Measurements from ENCODE around the gene P2RY8. TPM values are rescaled to one million over a fixed set of nuclear protein-coding genes. Genes with fewer than 3 reads are reported as not detected.
A peak's percentile ranks its signal among the peaks of the same experiment; 100 is the strongest.
"Not testable (repeated sequence)": the region's sequence is repeated elsewhere in the genome, so short reads cannot be mapped to it uniquely, and the experiment has no call there.

P2RY8 gene
- polyA plus RNA-seq, 3 donors from 2014 or later: 96.8 to 232 (median 119) TPM

DNA sequence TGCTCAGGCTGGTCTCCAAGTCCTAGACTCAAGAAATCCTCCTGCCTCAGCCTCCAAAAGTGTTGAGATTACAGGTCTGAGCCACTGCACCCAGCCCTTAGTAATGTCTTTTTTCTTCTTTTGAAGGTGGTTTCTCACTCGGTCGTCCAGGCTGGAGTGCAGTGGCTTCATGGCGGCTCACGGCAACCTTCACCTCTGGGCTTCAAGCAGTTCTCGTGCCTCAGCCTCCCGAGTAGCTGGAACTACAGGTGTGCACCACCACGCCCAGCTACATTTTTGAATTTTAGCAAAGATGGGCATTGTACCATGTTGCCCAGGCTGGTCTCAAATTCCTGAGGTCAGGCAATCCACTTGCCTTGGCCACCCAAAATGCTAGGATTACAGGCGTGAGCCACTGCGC is 52.0 kb downstream of the P2RY8 start:
- Mint-ChIP-seq H3K4me3 (no peak overlapping the region), H3K9me3 (no peaks in the 10 kb centered on the region), H3K27ac (peak overlapping the region in 4 of 6 donors; percentile 23 to 95 (median 52)), H3K36me3 (peaks cover 20 to 44% (median 22%) of the 10 kb centered on the region in 3 donors), H3K27me3 (ENCODE audit: low read depth in 3 of 3) (peaks cover 26 to 40% (median 32%) of the 10 kb centered on the region in 3 donors), H3K4me1 (peaks cover 62 to 73% of the 10 kb centered on the region in 2 donors)
- no peak for DNase-seq

DNA sequence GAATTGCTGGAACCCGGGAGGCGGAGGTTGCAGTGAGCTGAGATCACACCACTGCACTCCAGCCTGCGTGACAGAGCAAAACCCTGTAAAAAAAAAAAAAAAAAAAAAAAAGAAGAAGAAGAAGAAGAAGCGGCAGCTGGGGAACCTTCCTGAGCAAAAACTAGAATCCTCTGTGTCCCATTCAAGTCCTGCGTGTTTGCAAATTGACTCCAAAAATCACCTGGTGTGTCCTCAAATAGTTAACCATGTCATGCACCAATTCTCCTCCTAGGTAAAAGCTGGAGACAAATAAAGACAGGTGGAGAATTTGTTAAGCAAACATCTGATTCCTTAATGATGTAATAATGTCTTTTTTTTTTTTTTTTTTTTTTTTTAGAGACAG is 52.4 kb downstream of the P2RY8 start:
- H3K27me3 Mint-ChIP-seq (ENCODE audit: low read depth in 3 of 3): peaks cover 26 to 44% (median 32%) of the 10 kb centered on the region in 3 donors
- peak overlapping the region in 5 of 6 donors; percentile 85 to 95 (median 92) for H3K27ac Mint-ChIP-seq
- no peaks in the 10 kb centered on the region for H3K9me3 Mint-ChIP-seq
- H3K4me3 Mint-ChIP-seq: peak overlapping the region in 1 of 5 donors; percentile 66
- H3K36me3 Mint-ChIP-seq: peaks cover 22 to 48% (median 23%) of the 10 kb centered on the region in 3 donors
- H3K4me1 Mint-ChIP-seq: peaks cover 66 to 77% of the 10 kb centered on the region in 2 donors
- DNase-seq: no peak

DNA sequence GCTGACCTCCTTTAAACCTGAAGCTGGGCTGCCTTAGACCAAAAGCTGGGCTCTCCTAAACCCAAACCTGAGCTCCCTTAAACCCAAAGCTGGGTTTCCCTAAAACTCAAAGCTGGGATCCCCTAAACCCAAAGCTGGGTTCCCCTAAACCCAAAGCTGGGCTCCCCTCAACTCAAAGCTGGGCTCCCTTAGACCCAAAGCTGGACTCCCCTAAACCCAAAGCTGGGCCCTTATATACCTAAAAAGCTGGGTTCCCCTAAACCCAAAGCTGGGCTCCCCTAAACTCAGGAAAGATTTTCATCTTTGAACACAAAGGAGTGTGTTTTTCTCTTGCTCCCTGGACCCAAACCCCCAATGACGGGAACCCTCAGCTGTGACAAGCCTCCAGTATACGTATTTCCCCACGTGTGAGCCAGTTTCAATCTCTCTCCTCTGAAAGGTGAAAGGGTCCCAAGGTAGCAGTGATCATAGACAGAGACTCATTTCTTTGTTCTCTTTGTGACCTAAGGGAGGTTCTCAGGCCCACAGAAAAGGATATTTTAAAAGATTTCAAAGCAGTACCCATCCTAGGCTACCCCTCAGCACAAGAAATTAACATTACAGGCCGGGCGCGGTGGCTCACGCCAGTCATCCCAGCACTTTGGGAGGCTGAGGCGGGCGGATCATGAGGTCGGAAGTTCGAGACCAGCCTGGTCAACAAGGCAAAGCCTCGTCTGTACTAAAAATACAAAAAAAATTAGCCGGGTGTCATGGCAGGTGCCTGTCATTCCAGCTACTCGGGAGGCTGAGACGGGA is 52.9 kb downstream of the P2RY8 start:
- Mint-ChIP-seq H3K4me3 (peak overlapping the region; percentile 13 to 67 (median 49)), H3K4me1 (peaks cover 72 to 83% of the 10 kb centered on the region in 2 donors), H3K9me3 (no peaks in the 10 kb centered on the region), H3K27ac (peak overlapping the region in 5 of 6 donors; percentile 85 to 97 (median 93)), H3K27me3 (ENCODE audit: low read depth in 3 of 3) (peaks cover 26 to 46% (median 30%) of the 10 kb centered on the region in 3 donors), H3K36me3 (peaks cover 22 to 48% (median 25%) of the 10 kb centered on the region in 3 donors)
- DNase-seq: no peak

DNA sequence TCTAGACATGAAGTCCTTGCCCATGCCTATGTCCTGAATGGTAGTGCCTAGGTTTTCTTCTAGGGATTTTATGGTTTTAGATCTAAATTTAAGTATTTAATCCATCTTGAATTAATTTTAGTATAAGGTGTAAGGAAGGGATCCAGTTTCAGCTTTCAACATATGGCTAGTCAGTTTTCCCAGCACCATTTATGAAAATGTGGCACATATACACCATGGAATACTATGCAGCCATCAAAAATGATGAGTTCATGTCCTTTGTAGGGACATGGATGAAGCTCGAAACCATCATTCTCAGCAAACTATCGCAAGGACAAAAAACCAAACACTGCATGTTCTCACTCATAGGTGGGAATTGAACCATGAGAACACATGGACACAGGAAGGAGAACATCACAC is 54.5 kb downstream of the P2RY8 start:
- Mint-ChIP-seq H3K36me3 (peaks cover 17 to 48% (median 33%) of the 10 kb centered on the region in 3 donors), H3K4me3 (peak overlapping the region; percentile 82 to 89 (median 85)), H3K4me1 (peaks cover 79 to 90% of the 10 kb centered on the region in 2 donors), H3K27ac (peak overlapping the region in 5 of 6 donors; percentile 100), H3K27me3 (ENCODE audit: low read depth in 3 of 3) (peaks cover 28 to 51% (median 33%) of the 10 kb centered on the region in 3 donors)
- DNase-seq, H3K9me3 Mint-ChIP-seq: not testable (repeated sequence)

DNA sequence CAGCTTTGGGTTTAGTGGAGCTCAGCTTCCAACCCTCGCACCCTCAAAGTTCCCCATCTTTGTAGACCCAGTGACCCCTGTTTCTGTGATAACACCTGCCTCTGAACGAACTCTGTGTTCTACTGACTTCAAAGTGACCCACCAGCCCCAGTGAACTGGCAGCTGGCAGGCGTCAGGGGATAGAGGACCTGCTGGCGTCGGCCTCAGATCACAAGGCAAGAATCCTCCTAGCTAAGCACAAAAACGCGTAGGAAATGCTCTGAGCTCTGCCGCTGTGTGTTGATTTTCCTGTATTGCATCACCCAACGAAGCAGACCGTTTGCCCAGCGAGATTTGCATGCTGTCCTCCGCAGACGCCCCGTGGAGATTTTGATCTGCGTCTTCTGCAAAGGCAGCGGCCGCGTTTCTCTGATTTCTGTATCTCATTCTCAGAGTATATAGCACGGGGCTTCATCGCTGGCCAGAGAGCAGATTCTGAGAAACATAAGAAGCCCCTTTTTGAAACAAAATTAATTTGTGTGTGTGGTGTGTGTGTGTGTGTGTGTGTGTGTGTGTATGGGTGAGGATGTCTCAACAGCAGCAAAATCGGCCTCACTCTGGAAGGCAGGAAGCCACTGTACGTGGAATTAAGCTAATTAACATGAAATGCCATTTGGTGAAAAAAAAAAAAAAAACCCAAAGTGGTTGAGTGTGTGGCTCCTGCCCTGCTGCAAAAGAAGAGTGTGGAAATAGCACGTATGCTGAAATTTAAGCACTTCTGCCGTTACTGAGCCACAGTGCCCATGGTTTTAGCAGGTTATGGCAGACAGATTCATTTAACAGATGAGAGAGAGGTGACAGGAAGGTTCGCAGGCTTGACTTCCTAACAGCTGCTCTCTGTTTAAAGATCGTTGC is 55.1 kb downstream of the P2RY8 start:
- peaks cover 18 to 46% (median 27%) of the 10 kb centered on the region in 3 donors for H3K36me3 Mint-ChIP-seq
- H3K4me1 Mint-ChIP-seq: peaks cover 79 to 90% of the 10 kb centered on the region in 2 donors
- H3K27ac Mint-ChIP-seq: peak overlapping the region in 5 of 6 donors; percentile 100
- H3K4me3 Mint-ChIP-seq: peak overlapping the region; percentile 82 to 89 (median 85)
- peak; percentile 85 to 92 (median 90) for DNase-seq
- no peaks in the 10 kb centered on the region for H3K9me3 Mint-ChIP-seq
- H3K27me3 Mint-ChIP-seq (ENCODE audit: low read depth in 3 of 3): peaks cover 28 to 46% (median 33%) of the 10 kb centered on the region in 3 donors

DNA sequence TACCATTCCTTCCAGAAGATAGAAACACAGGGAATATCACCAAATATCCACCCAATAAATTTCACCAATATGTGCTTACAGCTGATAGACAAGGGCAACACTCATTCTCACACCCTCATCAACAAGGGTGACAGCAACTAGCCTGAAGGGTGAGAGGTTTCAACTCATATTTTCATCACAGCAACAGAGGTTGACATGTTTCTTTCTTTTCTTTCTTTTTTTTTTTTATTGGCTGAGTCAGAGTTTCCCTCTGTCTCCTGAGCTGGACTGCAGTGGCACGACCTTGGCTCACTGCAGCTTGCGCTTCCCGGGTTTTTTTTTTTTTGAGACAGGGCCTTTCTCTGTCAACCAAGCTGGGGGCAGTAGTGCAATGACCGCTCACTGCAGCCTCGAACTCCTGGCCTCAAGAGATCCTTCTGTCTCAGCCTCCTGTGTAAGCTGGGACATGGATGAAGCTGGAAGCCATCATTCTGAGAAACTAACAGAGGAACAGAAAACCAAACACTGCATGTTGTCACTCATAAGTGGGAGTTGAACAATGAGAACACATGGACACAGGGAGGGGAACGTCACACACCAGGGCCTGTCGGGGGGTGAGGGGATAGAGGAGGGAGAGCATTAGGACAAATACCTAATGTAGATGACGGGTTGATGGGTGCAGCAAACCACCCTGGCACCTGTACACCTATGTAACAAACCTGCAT is 56.8 kb downstream of the P2RY8 start:
- Mint-ChIP-seq H3K27ac (peak overlapping the region in 5 of 6 donors; percentile 100), H3K36me3 (peaks cover 20 to 43% (median 21%) of the 10 kb centered on the region in 3 donors), H3K4me3 (peak overlapping the region; percentile 82 to 89 (median 85)), H3K4me1 (peaks cover 86 to 96% of the 10 kb centered on the region in 2 donors), H3K27me3 (ENCODE audit: low read depth in 3 of 3) (peaks cover 26 to 42% (median 29%) of the 10 kb centered on the region in 3 donors), H3K9me3 (no peaks in the 10 kb centered on the region)
- DNase-seq: peak; percentile 50 to 74 (median 67)

DNA sequence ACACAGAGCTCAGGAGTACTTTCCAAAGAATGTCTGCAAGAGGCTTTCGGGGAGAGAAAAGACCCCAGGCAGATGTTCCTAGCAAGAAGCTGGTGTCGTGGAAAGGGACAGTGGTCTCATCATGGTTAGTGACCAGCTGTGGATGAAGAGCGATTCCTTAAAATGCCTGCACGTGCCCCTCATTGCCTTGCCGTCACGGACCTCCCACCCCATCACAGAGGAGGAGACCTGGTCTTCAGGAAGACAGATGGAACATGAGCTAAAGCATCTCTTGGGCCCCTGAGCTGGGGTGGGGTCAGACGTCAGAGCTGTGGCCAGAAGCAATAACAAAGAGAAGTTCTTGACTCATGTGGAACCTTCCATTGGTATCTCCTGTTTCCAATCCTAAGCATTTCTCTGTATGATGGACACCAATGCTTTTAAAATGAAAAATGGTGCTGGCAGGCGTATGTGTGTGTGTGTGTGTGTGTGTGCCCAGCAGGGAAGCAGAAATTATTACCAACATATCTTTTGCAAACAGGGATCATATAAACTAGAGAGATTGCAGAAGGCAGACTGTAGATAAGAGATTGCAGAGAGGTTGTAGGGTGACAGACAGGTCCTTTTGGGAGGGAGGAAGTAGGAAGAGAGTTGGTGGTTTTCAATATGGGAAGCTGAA is 59.1 kb downstream of the P2RY8 start:
- Mint-ChIP-seq H3K4me3 (peak overlapping the region; percentile 7 to 75 (median 36)), H3K36me3 (peaks cover 33 to 55% (median 36%) of the 10 kb centered on the region in 3 donors), H3K27me3 (ENCODE audit: low read depth in 3 of 3) (peaks cover 16 to 41% (median 32%) of the 10 kb centered on the region in 3 donors), H3K27ac (peak overlapping the region in 5 of 6 donors; percentile 88 to 100 (median 96)), H3K9me3 (no peaks in the 10 kb centered on the region), H3K4me1 (peaks cover 76 to 96% of the 10 kb centered on the region in 2 donors)
- DNase-seq: no peak

DNA sequence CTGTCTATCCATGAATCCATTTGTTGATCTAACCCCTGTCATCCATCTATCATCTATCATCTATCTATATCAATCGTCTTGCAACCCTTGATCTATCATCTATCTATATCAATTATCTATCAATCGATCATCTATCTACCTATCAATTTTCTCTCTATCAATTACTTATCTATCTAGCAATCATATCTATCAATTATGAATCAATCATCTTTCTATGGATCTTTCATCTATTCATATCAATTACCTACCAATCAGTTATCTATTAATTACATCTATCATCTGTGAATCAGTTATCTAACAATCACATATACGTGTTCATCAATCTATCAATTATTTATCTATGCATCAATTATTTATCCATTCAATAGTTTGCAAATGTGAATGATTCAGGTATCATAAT is 59.8 kb downstream of the P2RY8 start:
- H3K9me3 Mint-ChIP-seq: peaks cover 0 to 1% (median 0%) of the 10 kb centered on the region in 6 donors
- H3K27me3 Mint-ChIP-seq (ENCODE audit: low read depth in 3 of 3): peaks cover 13 to 37% (median 32%) of the 10 kb centered on the region in 3 donors
- peak overlapping the region in 3 of 5 donors; percentile 0 to 50 (median 18) for H3K4me3 Mint-ChIP-seq
- H3K36me3 Mint-ChIP-seq: peaks cover 34 to 54% (median 34%) of the 10 kb centered on the region in 3 donors
- peaks cover 75 to 96% of the 10 kb centered on the region in 2 donors for H3K4me1 Mint-ChIP-seq
- H3K27ac Mint-ChIP-seq: peak overlapping the region in 5 of 6 donors; percentile 88 to 100 (median 96)
- no peak for DNase-seq

DNA sequence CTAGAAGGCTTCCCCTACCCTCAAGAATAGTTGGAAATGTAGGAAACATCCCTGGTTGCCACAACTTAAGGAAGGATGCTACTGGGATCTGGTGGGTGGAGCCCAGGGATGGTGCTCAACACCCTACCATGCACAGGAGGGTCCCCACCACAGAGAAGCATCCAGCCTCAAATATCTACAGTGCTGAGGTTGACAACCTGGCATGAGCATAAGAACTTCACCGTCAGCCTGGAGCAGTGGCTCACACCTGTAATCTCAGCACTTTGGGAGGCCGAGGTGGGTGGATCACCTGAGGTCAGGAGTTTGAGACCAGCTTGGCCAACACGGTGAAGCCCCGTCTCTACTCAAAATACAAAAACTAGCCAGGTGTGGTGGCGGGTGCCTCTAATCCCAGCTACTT is 60.3 kb downstream of the P2RY8 start:
- peaks cover 75 to 96% of the 10 kb centered on the region in 2 donors for H3K4me1 Mint-ChIP-seq
- no peak for DNase-seq
- no peak overlapping the region for H3K4me3 Mint-ChIP-seq
- peaks cover 0 to 5% (median 3%) of the 10 kb centered on the region in 6 donors for H3K9me3 Mint-ChIP-seq
- peak overlapping the region in 5 of 6 donors; percentile 88 to 100 (median 96) for H3K27ac Mint-ChIP-seq
- H3K36me3 Mint-ChIP-seq: peaks cover 39 to 59% (median 40%) of the 10 kb centered on the region in 3 donors
- peaks cover 13 to 37% (median 32%) of the 10 kb centered on the region in 3 donors for H3K27me3 Mint-ChIP-seq (ENCODE audit: low read depth in 3 of 3)

DNA sequence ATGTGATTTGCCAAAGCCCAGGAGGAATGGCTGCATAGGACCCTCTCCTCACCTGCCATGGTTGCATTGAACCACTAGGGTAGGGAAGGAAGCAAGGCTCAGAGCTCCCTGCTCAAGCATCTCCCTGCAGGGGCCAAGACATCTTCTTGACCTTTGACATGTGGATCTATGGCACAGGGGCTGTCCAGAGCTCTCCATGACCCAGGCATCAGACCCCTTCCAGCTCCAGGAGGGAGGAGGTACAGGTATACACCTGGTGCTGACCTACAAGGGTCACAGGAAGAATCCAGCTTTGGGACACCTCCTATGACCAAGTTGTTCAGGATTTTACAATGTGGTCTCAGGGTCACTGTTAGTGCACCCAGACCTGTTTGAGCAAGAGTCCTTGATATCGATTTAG is 61.1 kb downstream of the P2RY8 start:
- H3K4me3 Mint-ChIP-seq: no peak overlapping the region
- peaks cover 14 to 36% (median 32%) of the 10 kb centered on the region in 3 donors for H3K27me3 Mint-ChIP-seq (ENCODE audit: low read depth in 3 of 3)
- peaks cover 0 to 5% (median 3%) of the 10 kb centered on the region in 6 donors for H3K9me3 Mint-ChIP-seq
- peaks cover 73 to 96% of the 10 kb centered on the region in 2 donors for H3K4me1 Mint-ChIP-seq
- DNase-seq: no peak
- peaks cover 42 to 62% (median 42%) of the 10 kb centered on the region in 3 donors for H3K36me3 Mint-ChIP-seq
- peak overlapping the region in 5 of 6 donors; percentile 12 to 93 (median 57) for H3K27ac Mint-ChIP-seq

DNA sequence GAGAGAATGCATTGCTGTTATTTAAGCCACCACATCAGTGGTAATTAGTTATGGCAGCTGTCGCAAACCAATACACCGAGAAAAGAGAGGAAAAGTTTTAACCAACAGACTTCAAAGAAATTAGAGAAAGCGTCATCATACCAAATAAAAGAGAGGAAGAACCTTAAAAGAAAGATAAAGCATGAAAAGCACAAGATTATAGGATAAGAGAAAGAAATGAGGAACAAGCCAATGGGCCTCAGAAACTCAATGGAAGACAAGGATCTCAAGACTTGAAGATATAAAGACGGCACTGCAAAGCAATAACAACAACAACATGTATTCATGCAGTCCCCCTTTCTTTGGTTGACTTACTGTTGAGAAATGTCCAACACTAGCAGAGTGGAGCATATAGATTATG is 61.5 kb downstream of the P2RY8 start:
- H3K9me3 Mint-ChIP-seq: peaks cover 0 to 5% (median 3%) of the 10 kb centered on the region in 6 donors
- H3K4me3 Mint-ChIP-seq: peak overlapping the region in 2 of 5 donors; percentile 0 to 6
- H3K4me1 Mint-ChIP-seq: peaks cover 73 to 96% of the 10 kb centered on the region in 2 donors
- peaks cover 14 to 36% (median 34%) of the 10 kb centered on the region in 3 donors for H3K27me3 Mint-ChIP-seq (ENCODE audit: low read depth in 3 of 3)
- peaks cover 42 to 63% (median 44%) of the 10 kb centered on the region in 3 donors for H3K36me3 Mint-ChIP-seq
- peak overlapping the region in 5 of 6 donors; percentile 12 to 93 (median 57) for H3K27ac Mint-ChIP-seq
- no peak for DNase-seq

DNA sequence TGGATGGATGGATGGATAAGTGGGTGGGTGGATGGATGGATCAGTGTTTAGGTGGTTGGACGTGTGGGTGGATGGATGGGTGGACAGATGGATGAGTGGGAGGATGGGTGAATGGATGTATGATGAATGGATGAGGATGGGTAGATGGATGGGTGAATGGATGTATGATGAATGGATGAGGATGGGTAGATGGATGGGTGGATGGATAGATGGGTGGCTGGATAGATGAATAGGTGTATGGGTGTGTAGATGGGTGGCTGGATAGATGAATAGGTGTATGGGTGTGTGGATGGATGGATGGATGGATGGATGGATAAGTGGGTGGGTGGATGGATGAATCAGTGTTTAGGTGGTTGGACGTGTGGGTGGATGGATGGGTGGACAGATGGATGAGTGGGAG is 62.4 kb downstream of the P2RY8 start:
- H3K27ac Mint-ChIP-seq: peak overlapping the region in 4 of 6 donors; percentile 67 to 93 (median 84)
- peaks cover 73 to 96% of the 10 kb centered on the region in 2 donors for H3K4me1 Mint-ChIP-seq
- H3K4me3 Mint-ChIP-seq: peak overlapping the region in 1 of 5 donors; percentile 27
- H3K36me3 Mint-ChIP-seq: peaks cover 35 to 58% (median 47%) of the 10 kb centered on the region in 3 donors
- DNase-seq, H3K9me3 Mint-ChIP-seq: not testable (repeated sequence)
- peaks cover 12 to 36% (median 36%) of the 10 kb centered on the region in 3 donors for H3K27me3 Mint-ChIP-seq (ENCODE audit: low read depth in 3 of 3)
